ENCODE measurements around the gene GSDME.

Gene GSDME

DNA sequence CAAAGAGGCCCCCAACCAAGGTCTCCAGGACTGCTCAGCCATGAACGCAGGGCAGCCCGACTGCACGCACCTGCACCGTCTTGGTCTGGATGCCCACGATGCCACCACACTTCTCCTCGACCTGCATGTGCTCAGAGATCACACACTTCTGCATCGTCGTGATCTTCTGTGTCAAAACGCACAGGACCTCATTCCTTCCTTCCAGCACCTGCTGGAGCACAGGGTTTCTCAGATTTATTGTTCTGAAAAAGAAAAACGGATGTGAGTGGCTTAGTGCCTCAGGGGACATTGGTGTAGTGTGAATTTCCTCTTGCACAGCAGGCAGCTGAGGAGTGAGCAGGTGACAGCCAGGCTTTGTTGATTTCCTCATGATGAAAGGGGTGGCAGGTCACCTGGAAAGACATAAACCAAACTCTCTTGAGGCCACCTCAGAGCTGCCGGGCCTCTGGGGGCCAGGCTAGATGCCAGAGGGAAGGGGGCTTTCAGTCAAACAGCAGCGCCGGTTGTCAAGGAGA is 38.2 kb downstream of the GSDME start:
- no peak for DNase-seq

DNA sequence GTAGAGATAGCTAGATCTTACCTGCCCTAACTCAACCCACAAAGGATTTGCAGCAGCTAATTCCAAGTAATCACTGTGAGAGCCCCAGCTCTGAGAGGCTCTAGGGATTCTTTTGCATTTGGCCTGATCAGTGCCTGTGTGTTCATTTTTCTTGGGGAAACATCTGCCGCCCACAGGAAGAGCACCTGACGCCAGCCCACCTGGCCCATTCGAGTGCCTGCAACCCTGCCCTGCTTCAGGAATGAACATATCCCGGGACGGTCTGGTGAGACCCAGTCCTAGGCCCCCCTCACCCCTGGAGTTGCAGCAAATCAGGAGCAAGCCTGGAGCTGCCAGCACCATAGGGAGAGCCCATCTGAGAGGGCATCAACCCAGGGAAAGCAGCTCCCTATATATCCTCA is 38.8 kb downstream of the GSDME start:
- DNase-seq = no peak

DNA sequence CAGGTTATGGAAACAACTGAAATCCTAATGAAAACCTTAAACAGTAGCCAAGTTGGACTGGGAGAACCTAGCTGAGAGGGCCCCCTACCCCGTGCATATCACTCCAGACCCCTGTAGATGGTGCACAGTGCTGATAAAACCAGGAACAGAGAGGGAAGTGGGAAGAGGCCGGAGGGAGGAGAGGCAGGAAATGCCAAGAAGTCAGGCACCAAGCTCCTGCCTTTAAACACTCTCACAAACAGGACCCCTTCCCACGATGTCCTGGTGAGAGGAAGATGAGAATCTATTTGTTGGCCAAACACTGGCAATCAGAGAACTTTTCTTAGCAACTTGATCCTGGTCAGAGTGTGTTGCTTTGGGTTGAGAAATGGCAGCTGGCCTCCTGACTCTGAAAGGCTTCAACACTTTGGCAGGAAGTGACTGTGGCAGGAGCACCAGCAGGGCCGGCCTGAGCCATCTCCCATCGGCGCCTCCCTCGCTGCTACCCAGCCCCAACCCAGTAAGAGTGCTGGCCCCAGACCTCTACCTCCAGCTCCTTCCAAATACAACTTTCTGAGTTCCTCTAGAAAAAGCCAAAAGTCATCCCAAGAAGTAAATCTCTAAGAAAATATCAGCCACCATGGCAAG is 39.5 kb downstream of the GSDME start:
- no peak for DNase-seq

DNA sequence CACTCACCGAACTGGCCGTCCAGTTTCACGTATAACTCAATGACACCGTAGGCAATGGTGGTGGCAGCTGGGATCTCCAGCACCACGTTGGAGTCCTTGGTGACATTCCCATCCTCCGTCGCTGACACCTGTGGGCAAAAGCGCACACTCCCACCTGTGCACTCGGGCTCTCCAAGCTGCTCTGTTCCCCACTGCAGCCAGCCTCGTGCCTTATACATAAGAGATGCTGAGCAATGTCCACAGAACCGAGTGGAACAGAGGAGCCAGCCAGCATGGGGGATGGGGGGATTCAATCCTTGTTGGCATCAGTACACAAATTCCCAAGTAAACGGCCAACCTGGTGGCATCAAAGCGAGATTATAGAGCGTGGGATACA is 40.0 kb downstream of the GSDME start:
- no peak for DNase-seq

DNA sequence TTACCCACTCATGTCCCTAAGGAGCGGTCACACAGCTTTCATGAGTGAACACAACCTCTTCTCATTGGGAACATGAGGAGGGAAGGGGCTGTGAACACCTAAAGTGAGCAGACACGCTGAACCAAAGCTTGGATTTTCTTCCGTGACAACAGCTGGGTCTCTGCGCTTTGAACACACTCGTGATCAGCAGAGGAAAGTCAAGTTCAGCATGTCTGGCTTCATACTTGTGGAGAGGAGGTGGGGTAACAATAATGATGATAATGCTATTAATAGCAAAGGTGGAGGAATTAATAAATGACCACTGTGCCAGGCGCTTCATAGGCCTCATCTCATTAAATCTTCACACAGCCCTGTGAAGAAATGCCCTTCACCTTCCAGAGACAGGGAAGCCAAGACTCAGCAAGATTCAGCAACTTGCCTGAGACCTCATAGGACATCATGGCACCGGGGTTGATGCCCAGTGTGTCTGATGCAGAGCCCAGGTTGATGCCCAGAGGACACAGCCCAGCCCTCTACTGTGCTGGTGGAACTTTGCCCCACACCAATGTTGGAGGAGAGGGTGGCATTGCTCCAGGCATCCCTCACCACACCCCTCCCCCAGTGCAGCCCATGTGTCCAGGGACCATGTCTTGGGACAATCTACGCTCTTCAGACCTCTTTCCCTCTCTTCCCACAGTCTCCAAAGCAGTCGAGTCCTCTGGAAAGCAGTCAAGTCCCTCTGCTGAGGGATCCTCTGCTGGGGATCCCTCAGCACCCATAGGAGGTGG is 40.6 kb downstream of the GSDME start:
- no peak for DNase-seq

DNA sequence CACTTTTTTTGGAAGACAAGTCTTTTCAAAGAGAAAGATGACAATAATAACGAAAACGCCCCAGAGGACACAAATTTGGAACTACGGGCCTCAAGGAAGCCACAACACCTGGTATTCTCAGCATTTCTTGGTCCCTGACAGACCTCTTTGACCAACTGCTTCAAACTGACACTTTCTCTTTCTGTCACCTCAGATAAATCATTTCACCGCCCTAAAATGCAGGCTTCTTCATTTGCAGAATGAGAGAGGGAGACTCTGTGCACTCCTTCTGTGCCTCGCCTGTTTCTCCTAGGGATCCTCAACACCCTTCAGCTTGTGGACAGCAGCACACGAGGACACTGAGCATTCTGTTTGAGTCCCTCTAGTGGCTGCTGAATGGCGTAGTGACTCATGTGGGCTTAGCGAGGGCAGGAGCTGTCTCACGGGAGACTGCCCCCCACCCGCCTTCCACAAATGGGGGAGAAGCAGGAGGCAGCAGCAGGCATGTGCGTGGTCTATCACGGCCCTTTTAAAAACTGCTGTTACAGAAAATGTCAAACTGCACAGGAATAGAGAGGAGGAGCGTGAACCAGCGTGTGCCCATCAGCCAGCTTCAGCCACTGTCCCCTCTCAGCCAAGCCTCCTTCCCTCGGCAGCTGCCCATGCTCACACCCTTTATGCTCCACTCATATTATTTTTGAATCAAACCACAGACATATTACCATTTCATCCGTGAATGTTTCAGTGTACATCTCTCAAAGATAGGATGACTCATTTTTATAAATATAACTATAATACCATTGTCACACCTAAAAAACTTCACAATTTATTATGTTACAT is 41.4 kb downstream of the GSDME start:
- no peak for DNase-seq

DNA sequence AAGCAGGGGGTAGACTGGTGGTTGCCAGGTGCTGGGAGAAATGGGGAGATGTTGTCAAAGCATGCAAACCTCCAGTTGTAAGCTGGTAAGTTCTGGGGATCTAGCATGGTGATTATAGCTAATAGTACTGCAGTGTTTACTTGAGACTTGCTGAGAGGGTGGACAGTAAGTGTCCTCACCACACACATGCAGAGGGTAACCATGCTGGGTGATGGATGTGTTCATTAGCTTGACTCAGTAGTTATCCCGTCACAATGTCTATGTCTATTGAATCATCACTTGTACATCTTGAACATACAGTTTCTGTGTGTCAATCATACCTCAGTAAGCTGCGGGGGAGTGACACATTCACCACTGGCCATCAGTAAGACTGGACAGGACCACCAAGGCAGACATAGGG is 42.1 kb downstream of the GSDME start:
- DNase-seq = no peak

DNA sequence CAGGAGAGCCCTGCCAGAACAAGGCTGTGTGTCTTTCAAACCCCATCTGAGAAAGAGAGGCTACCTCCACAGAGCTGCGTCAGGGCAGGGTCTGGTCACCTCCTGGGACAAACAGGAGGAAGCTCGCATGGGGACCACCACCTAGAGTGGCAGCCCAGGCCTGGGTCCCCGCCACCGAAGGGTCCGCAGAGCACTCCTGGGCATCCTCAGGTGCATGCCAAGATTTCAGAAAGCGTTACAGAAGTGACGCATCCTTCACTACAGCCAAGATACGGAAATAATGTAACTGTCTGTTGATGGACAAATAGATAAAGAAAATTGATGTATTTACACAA is 42.6 kb downstream of the GSDME start:
- DNase-seq = no peak

DNA sequence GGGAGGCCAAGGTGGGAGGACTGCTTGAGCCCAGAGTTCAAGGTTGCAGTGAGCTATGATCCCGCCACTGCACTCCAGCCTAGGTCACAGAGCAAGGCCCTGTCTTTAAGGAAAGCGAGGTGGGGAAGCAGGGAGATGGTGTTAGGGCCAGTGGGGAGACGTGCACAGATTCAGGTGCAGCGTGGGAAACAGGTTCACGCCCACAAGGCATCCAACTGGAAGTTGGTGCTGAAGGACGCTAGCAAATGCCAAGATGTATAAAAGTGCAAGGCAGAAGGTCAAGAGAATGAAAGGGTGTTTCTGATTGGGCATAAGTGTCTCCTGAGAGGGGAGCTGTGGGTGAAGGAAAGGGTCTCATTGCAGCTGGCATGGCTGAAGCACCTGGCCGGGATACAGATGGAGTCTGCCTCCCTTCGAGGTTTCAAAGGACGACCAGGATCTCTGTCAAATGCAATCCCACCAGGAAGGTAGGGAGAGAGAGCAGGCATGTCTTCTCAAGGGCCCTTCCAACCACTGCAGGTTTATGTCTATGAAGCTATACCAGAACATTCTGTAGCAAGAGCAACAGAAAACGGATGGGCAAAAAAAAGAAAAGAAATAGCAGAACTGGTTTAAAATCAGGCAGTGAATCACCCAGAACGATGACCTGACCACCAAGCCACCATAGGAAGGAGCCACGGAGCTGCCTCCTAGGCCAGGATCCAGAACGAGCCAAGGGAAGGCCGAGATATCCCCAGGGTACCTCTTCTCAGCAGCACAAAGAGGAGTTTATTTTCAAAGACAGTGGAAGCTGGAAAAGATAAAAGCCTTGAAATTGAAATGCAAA is 43.2 kb downstream of the GSDME start:
- DNase-seq = no peak

DNA sequence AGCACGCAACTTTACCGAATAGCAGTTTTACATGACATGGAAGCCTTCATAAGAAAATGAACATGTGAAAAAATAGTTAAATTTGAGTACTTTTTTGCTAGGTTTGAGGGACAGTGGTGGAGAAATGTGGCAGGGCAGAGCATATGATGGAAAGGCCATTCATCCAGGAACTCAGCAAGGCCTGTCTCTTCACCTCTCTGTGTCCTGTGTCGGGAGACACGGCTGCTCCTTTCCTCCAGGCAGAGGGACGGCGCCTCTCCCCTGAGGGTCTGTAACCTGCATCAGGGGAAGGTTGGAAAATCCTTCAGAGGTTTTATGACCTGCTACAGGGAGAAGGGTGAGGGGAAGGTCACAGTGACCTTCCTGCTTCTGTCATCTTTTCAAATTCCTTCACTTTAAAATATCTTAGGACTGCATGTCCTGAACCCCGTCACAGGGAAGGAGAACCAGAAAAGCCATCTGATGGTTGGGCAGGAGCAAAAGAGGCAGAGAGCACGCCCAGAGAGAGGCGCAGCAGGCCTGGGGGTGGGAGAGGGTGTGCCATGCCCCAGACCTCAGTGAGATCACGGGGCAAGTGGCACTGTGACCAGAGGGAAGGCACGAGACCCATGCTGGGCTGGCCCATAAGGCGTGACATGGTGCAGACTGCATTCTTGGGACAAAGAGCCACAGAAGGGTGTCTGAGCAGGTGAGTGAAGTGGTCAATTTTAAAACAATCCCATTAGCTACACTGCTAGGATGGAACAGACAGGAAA is 44.0 kb downstream of the GSDME start:
- no peak for DNase-seq

DNA sequence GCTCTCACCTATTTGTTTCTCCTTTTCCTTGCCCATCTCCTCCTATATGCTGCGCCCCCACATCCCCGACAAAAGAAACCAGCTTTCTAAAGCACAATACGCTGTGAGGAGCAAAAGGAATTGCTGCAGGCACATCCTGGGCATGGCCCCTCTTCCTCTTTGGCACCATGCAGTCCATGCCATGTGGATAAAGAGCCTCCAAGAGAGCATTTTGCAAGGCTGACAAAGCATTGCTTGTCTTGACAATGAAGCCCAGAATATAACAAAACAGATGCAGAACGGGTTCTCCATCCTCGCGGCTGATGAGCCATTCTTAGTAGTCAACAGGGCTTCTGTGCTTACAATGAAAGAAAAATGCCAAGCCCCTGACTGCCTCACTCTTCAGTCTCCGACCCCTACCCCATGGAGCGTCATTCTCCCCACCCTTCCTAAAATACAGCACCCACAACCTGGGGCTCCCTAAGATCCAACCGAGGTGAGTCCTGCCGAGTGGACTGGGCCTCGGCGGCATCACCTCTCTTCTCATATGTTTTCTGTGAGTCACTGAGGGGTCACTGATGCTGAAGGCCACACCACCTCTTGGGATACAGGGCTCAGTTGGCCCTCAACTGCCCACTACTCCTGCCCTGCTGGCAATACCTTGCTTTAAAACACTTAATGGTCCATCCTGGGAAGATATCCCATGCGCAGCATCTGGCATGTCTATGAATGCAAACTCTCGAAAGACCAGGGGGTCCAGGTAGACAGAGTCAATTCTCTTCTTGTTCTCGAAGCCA is 47.5 kb downstream of the GSDME start:
- no peak for DNase-seq

DNA sequence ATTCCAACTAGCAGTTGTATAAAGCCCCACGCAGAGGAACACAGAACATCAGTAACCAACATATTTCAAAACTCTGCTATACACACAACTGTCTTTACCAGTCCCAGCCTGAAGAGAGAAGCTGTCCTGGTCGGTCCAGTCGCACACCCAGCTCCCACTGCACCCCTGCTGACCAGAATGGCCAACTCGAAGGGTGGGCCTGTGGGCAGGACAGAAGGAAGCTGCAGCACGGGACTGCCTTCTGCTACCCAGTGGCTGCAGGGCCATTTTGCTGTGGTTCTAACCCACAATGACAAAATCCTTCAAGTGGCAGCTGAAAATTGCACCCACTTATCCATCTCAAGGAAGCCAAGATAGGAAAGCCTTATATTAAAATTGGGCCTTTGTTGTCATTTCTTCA is 48.2 kb downstream of the GSDME start:
- DNase-seq = no peak

DNA sequence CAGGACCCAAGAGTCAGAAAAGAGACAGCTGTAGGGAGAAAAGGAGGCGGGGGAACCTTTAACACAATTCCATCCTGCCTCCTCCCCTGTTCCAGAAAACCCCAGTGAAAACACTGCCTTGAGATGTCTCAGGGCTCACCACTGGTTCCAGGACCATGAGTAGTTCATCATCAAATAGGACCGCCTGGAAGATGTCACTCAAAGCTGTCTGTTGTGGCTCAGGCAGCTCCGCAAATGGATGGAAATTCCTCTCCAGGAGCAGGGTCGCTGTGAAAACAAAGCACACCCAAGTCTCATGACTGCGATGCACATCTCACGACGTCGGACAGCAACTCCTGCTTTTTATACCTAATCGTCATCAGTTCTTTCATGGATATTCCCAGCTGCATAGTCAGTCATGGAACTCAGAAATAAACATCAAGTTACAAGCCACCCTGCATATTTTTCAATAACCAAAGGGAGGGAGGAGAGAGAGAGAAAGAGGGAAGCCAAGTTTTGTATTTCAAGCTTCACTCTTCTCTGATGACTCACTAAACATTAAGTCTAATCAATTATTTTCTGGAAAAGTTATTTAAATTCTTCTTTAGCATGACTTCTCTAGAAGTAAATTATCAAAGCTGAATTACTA is 49.2 kb downstream of the GSDME start:
- DNase-seq = no peak

DNA sequence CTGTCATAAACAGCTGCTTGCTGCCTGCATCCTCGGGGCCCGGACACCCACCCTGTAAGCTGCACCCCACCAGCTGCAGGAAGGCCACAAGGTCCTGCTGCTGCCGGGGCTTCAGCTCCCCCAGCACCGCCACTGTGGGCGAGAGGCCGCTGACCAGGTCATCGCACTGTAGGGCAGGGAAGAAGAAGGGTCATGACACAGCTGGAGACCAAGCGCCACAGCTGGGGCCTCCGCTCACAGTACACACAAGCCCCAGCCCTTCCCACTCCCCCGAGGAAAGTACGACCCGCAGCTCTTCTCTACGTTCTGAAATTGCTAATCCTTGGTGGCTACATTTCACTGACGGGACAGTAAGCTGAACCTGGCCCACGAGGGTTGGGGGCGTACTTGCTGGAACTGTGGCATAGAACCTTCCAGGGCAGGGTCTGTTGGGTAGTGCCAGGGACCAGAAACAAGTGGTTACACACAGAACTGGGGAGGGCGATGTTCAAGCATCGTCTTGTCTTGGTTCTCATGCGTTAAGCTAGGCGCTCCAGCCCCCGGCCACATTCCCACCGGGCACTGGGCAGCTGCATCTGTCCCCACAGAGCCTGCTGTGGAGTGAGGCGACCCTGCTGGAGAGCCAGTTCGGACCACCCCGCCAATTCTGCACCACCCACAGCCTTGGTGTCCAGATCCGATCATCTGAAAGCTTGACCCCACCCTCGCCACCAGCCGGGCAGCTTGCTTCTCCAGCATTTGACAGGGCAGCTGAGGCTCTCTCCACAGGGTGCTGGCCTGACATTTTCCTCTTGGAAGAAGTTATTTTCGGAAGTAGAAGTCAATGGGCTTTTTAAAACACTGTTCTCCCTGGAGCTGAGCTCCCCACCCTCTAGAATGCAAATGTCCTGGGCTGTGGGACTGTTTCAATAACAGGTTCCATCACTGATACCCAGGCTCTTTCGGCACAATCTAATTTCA is 50.8 kb downstream of the GSDME start:
- no peak for DNase-seq

DNA sequence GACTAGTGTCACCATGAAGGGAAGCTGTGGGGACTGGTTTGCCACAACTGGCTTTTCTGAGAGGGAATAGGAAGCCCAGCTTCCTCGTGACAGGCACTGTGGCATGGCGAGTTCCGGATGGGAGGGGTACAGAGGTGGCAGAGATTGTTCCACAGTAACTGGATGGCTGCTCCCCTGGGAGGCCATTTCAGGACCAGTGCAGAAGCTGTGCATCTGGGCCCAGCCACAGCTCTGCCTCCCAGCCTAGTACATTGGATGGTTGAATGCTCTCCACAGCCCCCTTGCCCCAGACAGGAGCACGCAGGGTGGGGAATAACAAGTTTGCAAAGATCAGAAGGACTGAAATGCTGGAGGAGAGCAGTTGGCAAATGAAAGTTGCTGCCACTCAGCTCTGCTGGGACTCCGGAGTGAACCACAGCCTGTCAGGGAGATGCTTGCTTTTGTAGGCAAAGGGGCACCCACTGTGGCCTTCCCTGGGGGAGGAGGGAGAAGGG is 51.8 kb downstream of the GSDME start:
- no peak for DNase-seq

DNA sequence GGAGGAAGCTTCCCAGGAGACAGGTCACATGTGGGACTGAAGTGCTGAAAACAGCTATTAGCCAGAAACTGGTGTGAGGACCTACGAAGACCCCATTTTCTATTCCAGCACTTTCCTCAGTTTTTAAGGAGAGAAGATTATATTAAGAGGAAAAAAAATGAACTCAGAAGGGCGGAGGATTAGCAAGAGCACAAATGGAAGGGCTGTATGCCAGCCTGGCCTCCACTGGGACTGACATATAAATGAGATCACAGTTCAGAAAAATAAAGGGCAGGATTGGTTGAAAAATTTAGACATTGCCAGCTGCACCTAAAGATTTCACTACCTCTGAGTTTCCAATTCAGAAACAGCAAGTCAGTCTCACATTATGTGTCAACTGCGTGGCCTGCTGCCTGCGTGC is 53.0 kb downstream of the GSDME start:
- DNase-seq = no peak

DNA sequence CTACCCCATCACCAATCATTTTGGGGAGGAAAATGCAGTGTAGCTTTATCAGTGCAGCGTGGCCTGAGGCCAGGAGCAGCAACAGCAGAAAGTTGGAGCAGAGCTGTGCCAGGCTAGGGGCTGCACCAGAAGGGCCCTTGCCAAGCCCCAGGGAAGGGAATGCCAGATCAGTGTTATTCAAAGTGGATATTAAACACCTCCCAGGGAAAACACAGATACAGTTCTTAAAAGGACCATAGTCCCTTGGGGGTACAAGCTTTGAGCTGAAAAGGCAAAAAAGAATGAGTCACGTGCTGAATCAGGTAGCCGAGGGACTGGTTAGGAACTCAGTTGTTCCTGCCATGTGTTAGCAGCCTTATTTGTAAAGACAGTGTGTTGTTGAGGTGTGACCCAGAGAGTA is 54.0 kb downstream of the GSDME start:
- no peak for DNase-seq

DNA sequence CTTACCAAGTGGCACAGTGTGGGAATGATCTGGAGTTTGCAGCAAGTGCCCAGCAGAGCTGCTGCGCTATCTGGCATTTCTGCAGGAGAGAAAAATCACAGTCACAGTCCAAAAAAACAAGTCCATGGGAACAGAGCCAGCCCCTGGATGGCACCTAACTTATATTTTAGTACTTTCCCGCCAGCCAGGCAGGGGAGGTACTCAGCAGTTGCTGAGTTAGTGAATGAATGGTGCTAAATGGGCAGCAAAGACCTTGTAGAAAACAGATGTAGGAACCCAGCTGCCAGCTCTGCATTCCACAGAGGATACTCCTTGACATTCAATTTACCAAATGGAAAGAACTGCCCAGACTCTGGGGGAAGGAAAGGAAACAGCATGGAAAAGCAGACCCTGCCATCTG is 54.5 kb downstream of the GSDME start:
- peak; percentile 60 for DNase-seq
